ENCODE results near the gene KRTAP9-3.

GRCh38 chr17:41278176-41278955, 46.1 kb downstream of the KRTAP9-3 start:
- no peak for TF ChIP-seq CTCF (IDR thresholded peaks at IDR 0.05)
- no peak for TF ChIP-seq EP300 (IDR thresholded peaks at IDR 0.05)
- TF ChIP-seq POLR2A (IDR thresholded peaks at IDR 0.05), result no peak
